ENCODE measurements around the gene HUS1. TPM values are rescaled to one million over a fixed set of nuclear protein-coding genes. Genes with fewer than 3 reads are reported as not detected.

The HUS1 gene
- polyA plus RNA-seq, 1 experiment, result 14.1 TPM

DNA sequence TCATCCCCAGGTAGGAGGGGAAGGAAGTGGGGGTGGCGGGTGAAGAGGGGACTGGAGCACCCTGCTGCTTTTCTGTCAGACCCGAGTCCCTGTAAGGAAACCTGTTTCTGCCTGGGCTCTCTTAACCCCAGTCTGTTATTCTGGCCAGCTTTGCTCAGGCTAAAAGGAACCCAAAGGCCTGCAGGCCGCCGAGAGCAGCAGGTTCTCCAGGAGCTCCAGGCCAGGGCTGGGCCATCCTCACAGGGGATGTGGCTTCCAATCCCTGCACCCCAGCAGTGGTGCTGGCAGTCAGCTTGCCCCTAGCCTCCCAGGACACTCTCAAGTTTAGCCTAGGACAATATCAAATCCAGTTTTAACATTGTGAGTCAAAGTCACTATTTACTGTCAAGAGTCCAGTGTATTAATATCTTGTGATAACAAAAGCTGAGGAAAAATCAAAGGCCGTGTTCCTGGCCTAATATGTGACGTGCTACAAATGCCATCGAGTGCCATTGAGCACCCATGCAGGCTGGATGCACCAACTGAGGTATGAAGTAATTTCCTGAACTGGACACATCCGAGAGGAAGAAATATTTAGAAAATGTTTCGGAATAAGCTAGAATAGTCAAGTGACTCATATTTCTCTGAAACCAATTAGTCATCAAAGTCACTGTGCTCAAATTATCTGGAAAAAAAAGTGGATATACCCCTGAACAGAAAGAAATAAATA is 38.1 kb downstream of the HUS1 start:
- Histone ChIP-seq H3K4me3 (ENCODE audit: low read depth, low read length) (no peak overlapping the region), H3K27me3 (ENCODE audit: control insufficient read depth, insufficient read depth, low read length) (no peaks in the 10 kb centered on the region), H3K36me3 (ENCODE audit: control insufficient read depth, insufficient read depth, low read length) (no peaks in the 10 kb centered on the region)
- POLR2A ChIA-PET, result interaction anchor here (0.5 to 1.0 kb wide), 2 partner anchors 150 to 243 kb away, joined by 4 to 6 read pairs; no protein-coding TSS in a partner anchor
- CTCF ChIA-PET, result interaction anchor here (0.6 to 1.6 kb wide), 6 partner anchors 10 to 220 kb away, joined by 3 to 7 read pairs (median 4); no protein-coding TSS in a partner anchor
- TF ChIP-seq, protein P1, sequence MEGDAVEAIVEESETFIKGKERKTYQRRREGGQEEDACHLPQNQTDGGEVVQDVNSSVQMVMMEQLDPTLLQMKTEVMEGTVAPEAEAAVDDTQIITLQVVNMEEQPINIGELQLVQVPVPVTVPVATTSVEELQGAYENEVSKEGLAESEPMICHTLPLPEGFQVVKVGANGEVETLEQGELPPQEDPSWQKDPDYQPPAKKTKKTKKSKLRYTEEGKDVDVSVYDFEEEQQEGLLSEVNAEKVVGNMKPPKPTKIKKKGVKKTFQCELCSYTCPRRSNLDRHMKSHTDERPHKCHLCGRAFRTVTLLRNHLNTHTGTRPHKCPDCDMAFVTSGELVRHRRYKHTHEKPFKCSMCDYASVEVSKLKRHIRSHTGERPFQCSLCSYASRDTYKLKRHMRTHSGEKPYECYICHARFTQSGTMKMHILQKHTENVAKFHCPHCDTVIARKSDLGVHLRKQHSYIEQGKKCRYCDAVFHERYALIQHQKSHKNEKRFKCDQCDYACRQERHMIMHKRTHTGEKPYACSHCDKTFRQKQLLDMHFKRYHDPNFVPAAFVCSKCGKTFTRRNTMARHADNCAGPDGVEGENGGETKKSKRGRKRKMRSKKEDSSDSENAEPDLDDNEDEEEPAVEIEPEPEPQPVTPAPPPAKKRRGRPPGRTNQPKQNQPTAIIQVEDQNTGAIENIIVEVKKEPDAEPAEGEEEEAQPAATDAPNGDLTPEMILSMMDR (IDR thresholded peaks at IDR 0.05; ENCODE audit: insufficient read depth, low read depth, low read length), result no peak
- peak; percentile 60 for DNase-seq (ENCODE audit: low read depth)

DNA sequence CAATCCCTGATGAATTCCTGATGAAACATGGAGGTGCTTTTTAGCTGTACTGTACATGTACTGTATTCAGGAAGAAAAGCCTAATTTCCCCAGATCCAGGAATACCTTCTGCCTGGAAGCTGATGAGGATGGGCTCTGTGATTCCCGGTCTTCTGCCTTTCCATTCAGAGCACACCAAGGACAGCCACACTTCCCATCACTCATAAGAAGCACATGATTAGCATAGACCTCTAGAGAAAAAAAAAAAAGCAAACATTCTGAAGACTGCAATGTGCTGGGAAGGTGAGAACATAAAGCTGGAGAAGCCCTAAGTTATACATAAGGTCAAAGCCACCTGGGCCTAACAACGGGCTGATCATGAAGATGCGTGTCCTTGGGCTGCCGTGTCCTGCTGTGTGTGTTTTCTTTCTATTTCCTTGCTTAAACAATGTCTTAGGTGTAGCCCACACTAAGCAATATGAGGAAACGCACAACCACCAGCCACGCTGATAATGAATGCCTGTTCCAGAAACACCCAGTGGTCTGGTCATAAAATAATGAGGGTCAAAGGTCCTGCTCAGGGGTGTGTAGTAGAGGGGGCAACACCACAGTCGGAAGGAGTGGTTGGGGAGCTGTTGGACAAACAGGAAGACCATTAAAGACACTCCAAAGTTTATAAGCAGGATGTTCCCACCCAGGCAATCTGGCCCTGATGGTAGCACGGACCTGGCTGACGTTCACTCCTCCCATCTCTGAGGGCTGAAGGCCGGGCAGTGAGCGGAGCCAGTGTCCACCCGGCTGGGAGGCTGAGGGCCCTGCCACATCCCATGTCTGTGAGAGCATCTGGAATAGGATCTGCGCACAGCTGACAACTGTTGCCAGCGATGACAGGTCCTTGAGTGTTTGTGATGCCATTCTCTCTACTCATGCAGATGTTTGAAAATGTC is 39.1 kb downstream of the HUS1 start:
- ChIA-PET CTCF (interaction anchor here (0.6 to 1.7 kb wide), 6 partner anchors 9 to 215 kb away, joined by 3 to 9 read pairs (median 4); no protein-coding TSS in a partner anchor), POLR2A (interaction anchor here (0.5 to 1.0 kb wide), 3 partner anchors 18 to 244 kb away, joined by 3 to 6 read pairs (median 4); no protein-coding TSS in a partner anchor)
- TF ChIP-seq, protein P1 (IDR thresholded peaks at IDR 0.05; ENCODE audit: insufficient read depth, low read depth, low read length), result no peak
- Histone ChIP-seq H3K27me3 (ENCODE audit: control insufficient read depth, insufficient read depth, low read length) (no peaks in the 10 kb centered on the region), H3K36me3 (ENCODE audit: control insufficient read depth, insufficient read depth, low read length) (no peaks in the 10 kb centered on the region), H3K4me3 (ENCODE audit: low read depth, low read length) (no peak overlapping the region)
- DNase-seq (ENCODE audit: low read depth), result peak; percentile 70

DNA sequence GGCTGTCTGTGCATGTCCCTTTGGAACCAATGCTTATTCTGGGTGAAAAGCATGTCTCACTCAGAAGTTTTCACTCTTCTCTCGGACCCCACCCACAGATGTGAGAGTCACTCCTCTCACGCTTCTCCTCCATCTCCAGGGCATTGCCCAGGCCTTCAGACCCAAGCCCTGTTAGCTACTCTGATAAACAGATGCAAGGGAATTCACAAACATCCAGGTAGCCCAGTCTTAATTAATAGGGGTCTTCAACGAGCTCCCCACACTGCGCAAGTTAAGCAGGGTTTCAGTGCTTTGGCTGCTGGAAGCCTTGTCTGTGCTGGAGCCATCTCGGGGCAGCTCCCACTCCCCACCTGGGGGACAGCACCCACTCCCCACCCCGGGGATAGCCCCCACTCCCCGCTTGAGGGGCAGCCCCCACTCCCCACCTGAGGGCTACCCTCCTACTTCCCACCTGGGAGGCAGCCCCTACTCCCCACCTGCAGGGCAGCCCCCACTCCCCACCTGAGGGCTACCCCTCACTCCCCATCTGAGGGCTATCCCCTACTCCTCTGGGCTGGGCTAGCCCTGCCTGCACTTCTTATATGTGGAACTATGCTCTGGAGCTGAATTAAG is 39.9 kb downstream of the HUS1 start:
- no peak for DNase-seq (ENCODE audit: low read depth)
- CTCF ChIA-PET, result interaction anchor here (0.7 to 1.7 kb wide), 2 partner anchors 9 to 52 kb away, joined by 3 to 9 read pairs; no protein-coding TSS in a partner anchor
- no peak overlapping the region for H3K4me3 ChIP-seq (ENCODE audit: low read depth, low read length)
- H3K27me3 ChIP-seq (ENCODE audit: control insufficient read depth, insufficient read depth, low read length), result no peaks in the 10 kb centered on the region
- H3K36me3 ChIP-seq (ENCODE audit: control insufficient read depth, insufficient read depth, low read length), result no peaks in the 10 kb centered on the region
- POLR2A ChIA-PET, result interaction anchor here (0.5 kb wide), 1 partner anchor 349 kb away, joined by 3 read pairs; no protein-coding TSS in a partner anchor
- TF ChIP-seq, protein P1 (IDR thresholded peaks at IDR 0.05; ENCODE audit: insufficient read depth, low read depth, low read length), result no peak

DNA sequence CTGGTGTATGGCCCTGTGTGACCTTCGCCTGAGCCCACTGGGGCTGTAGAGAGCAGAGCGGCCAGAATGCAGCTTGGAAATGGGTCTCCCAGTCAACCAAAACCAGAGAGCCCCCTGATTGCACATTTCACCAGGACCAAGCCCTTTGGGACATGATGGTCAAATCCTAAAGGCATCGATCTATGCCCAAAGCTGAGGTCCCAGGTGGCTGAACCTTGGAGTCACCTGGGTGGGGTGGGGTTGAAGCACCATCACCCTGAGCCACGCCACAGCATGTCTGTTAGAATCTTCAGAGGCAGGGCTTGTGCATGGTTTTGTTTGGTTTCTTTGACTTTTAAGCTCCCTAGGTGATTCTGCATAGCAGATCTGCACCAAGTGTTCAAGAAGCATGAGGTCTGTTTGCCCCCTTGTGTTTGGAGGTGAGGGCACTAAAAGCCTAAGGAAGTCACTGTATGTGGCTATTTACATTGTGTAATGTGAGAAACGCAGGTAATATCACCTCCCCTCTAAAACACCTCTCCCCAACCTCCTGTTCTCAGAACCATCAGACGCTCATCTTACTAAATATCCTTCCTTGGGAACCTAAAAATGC is 40.7 kb downstream of the HUS1 start:
- TF ChIP-seq, protein P1 (IDR thresholded peaks at IDR 0.05; ENCODE audit: insufficient read depth, low read depth, low read length), result no peak
- ChIA-PET POLR2A (no interaction called here), CTCF (interaction anchor here (1.2 to 1.7 kb wide), 2 partner anchors 8 to 520 kb away, joined by 3 to 9 read pairs; no protein-coding TSS in a partner anchor)
- H3K4me3 ChIP-seq (ENCODE audit: low read depth, low read length), result no peak overlapping the region
- H3K27me3 ChIP-seq (ENCODE audit: control insufficient read depth, insufficient read depth, low read length), result no peaks in the 10 kb centered on the region
- DNase-seq (ENCODE audit: low read depth), result no peak
- no peaks in the 10 kb centered on the region for H3K36me3 ChIP-seq (ENCODE audit: control insufficient read depth, insufficient read depth, low read length)
